ENCODE results near the gene ZNF460.

Gene ZNF460

GRCh38 chr19:57279418-57280164, 694 bp upstream of the ZNF460 start:
- peak; percentile 23 for FAIRE-seq
- DNase-seq (ENCODE audit: low spot score), result peak; percentile 92

GRCh38 chr19:57280962-57281400, 696 bp downstream of the ZNF460 start:
- DNase-seq (ENCODE audit: low spot score) (no peak), FAIRE-seq (no peak)

- no peak for FAIRE-seq
- DNase-seq (ENCODE audit: low spot score), result no peak
Observed at GRCh38 chr19:57282011-57282643, 1.8 kb downstream of the ZNF460 start.

- DNase-seq (ENCODE audit: low spot score) (no peak), FAIRE-seq (no peak)
Observed at GRCh38 chr19:57288373-57288772, 8.1 kb downstream of the ZNF460 start.

GRCh38 chr19:57290970-57291369, 10.7 kb downstream of the ZNF460 start:
- FAIRE-seq (no peak), DNase-seq (ENCODE audit: low spot score) (no peak)

- DNase-seq (ENCODE audit: low spot score) (no peak), FAIRE-seq (no peak)
Observed at GRCh38 chr19:57292547-57292946, 12.3 kb downstream of the ZNF460 start.

GRCh38 chr19:57293719-57294118, 13.4 kb downstream of the ZNF460 start:
- DNase-seq (ENCODE audit: low spot score) (no peak), FAIRE-seq (no peak)

GRCh38 chr19:57302020-57302465, 21.8 kb downstream of the ZNF460 start:
- FAIRE-seq (no peak), DNase-seq (ENCODE audit: low spot score) (peak; percentile 27)

- FAIRE-seq, result no peak
Observed at GRCh38 chr19:57302727-57303401, 22.6 kb downstream of the ZNF460 start.

GRCh38 chr19:57305056-57305455, 24.8 kb downstream of the ZNF460 start:
- DNase-seq (ENCODE audit: low spot score) (no peak), FAIRE-seq (no peak)

More at GRCh38 chr19:57302727-57303401, 22.6 kb downstream of the ZNF460 start:
- no peak for DNase-seq (ENCODE audit: low spot score)

- DNase-seq (ENCODE audit: low spot score) (no peak), FAIRE-seq (no peak)
Observed at GRCh38 chr19:57308514-57308913, 28.2 kb downstream of the ZNF460 start.

- DNase-seq (ENCODE audit: low spot score), result no peak
- FAIRE-seq, result no peak
Observed at GRCh38 chr19:57310792-57311191, 30.5 kb downstream of the ZNF460 start.

GRCh38 chr19:57314146-57314545, 33.9 kb downstream of the ZNF460 start:
- no peak for FAIRE-seq
- no peak for DNase-seq (ENCODE audit: low spot score)

GRCh38 chr19:57317503-57317902, 37.2 kb downstream of the ZNF460 start:
- DNase-seq (ENCODE audit: low spot score), result no peak
- no peak for FAIRE-seq

GRCh38 chr19:57319869-57320179, 39.5 kb downstream of the ZNF460 start:
- DNase-seq (ENCODE audit: low spot score) (no peak), FAIRE-seq (no peak)

GRCh38 chr19:57320180-57321084, 40.1 kb downstream of the ZNF460 start, which contains the start of gene ZNF543:
TSS of gene ZNF543 (plus strand) at chr19:57320472. CDS start at chr19:57320854, 382 bp downstream.
- peak; percentile 93 for FAIRE-seq
- peak; percentile 97 for DNase-seq (ENCODE audit: low spot score)

- DNase-seq (ENCODE audit: low spot score), result no peak
- no peak for FAIRE-seq
Observed at GRCh38 chr19:57321116-57321515, 40.8 kb downstream of the ZNF460 start.

GRCh38 chr19:57321751-57322150, 41.5 kb downstream of the ZNF460 start:
- no peak for FAIRE-seq
- DNase-seq (ENCODE audit: low spot score), result no peak

- DNase-seq (ENCODE audit: low spot score) (no peak), FAIRE-seq (no peak)
Observed at GRCh38 chr19:57324992-57325391, 44.7 kb downstream of the ZNF460 start.

GRCh38 chr19:57327993-57328392, 47.7 kb downstream of the ZNF460 start:
- FAIRE-seq (no peak), DNase-seq (ENCODE audit: low spot score) (no peak)

- DNase-seq (ENCODE audit: low spot score) (no peak), FAIRE-seq (no peak)
Observed at GRCh38 chr19:57334191-57334590, 53.9 kb downstream of the ZNF460 start.

Data from urothelium cell line (cell line).